ENCODE data around the gene STK24. TPM values are rescaled to one million over a fixed set of nuclear protein-coding genes. Genes with fewer than 3 reads are reported as not detected.

STK24 gene
- total RNA-seq, 2 donors from 2014 or later: 73.0 to 90.1 TPM

GRCh38 chr13:98540476-98540875 lies 36.4 kb downstream of the STK24 start:
- ATAC-seq (no peak), DNase-seq (ENCODE audit: low spot score) (no peak)
- no peak overlapping the region for H3K27ac Mint-ChIP-seq
- peaks cover 61 to 84% of the 10 kb centered on the region in 2 donors for H3K4me1 Mint-ChIP-seq (ENCODE audit: low read depth in 2 of 2)
- H3K27me3 Mint-ChIP-seq: no peaks in the 10 kb centered on the region
- H3K36me3 Mint-ChIP-seq: no peaks in the 10 kb centered on the region
- H3K9me3 Mint-ChIP-seq: no peaks in the 10 kb centered on the region
- no peak overlapping the region for H3K4me3 Mint-ChIP-seq

DNA sequence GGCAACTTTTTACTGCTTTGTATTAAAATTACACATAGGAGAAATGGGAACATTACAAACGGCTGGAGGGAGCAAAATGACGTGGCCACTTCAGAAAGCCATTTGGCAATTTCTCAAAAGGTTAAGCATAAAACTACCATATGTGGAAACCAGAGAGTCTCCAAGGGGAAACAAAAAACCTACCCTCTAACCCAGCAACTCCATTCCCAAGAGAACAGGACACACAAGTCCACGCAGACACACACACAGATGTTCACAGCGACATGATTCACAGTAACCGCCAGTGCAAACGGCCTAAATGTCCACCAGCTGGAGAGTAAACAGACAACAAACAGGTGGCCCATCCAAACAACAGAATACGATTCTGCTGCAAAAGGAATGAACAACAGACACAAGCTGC lies 37.2 kb downstream of the STK24 start:
- Mint-ChIP-seq H3K27ac (no peak overlapping the region), H3K9me3 (no peaks in the 10 kb centered on the region), H3K4me3 (no peak overlapping the region), H3K36me3 (no peaks in the 10 kb centered on the region), H3K27me3 (no peaks in the 10 kb centered on the region), H3K4me1 (ENCODE audit: low read depth in 2 of 2) (peaks cover 65 to 84% of the 10 kb centered on the region in 2 donors)
- DNase-seq (ENCODE audit: low spot score) (no peak), ATAC-seq (no peak)

DNA sequence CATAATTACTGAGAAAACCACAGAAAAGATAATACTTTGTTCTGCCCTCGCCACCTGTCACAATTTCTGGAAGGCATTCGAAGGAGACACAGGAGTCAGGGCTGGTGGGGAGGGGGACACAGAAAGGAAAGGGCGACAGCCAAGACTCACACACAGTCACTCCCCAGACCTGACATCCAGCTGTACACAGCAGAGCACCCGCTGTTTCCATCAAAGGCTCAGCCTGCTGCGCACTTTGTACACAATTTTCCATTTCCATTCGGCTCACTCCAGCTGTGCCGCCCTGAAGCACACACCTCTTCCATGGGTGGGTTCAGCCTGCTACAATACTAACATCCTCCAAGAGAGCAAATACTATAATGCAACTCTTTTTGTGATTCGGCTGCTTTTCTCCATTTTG lies 38.0 kb downstream of the STK24 start:
- no peak for ATAC-seq
- Mint-ChIP-seq H3K27me3 (no peaks in the 10 kb centered on the region), H3K9me3 (no peaks in the 10 kb centered on the region), H3K4me1 (ENCODE audit: low read depth in 2 of 2) (peaks cover 66 to 87% of the 10 kb centered on the region in 2 donors), H3K27ac (no peak overlapping the region), H3K36me3 (no peaks in the 10 kb centered on the region), H3K4me3 (no peak overlapping the region)
- no peak for DNase-seq (ENCODE audit: low spot score)

GRCh38 chr13:98537740-98538139 lies 39.2 kb downstream of the STK24 start:
- no peaks in the 10 kb centered on the region for H3K27me3 Mint-ChIP-seq
- H3K36me3 Mint-ChIP-seq: no peaks in the 10 kb centered on the region
- ATAC-seq (no peak), DNase-seq (ENCODE audit: low spot score) (no peak)
- peaks cover 60 to 81% of the 10 kb centered on the region in 2 donors for H3K4me1 Mint-ChIP-seq (ENCODE audit: low read depth in 2 of 2)
- H3K9me3 Mint-ChIP-seq: no peaks in the 10 kb centered on the region
- H3K4me3 Mint-ChIP-seq: no peak overlapping the region
- H3K27ac Mint-ChIP-seq: no peak overlapping the region

DNA sequence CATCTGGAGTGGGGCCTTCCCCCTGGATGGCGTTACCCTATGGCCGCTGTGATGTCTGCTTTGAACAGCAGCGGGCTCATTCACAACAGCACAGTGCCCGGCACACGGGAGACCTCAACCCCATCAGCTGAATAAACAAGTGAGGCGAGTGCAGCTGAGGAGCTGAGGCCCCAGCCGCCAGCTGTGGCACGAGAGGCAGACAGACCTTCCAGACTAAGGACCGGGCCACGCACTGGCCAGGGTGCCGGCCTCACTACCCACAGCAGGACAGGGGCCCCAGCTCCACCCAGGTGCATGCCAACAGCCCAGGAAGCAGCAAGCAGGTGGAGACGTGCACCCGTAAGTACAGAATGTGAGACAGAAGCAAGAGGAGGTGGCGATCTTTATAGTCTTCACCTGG lies 39.6 kb downstream of the STK24 start:
- H3K9me3 Mint-ChIP-seq: no peaks in the 10 kb centered on the region
- no peak for ATAC-seq
- H3K4me3 Mint-ChIP-seq: no peak overlapping the region
- DNase-seq (ENCODE audit: low spot score): no peak
- H3K36me3 Mint-ChIP-seq: no peaks in the 10 kb centered on the region
- no peaks in the 10 kb centered on the region for H3K27me3 Mint-ChIP-seq
- no peak overlapping the region for H3K27ac Mint-ChIP-seq
- peaks cover 60 to 81% of the 10 kb centered on the region in 2 donors for H3K4me1 Mint-ChIP-seq (ENCODE audit: low read depth in 2 of 2)

DNA sequence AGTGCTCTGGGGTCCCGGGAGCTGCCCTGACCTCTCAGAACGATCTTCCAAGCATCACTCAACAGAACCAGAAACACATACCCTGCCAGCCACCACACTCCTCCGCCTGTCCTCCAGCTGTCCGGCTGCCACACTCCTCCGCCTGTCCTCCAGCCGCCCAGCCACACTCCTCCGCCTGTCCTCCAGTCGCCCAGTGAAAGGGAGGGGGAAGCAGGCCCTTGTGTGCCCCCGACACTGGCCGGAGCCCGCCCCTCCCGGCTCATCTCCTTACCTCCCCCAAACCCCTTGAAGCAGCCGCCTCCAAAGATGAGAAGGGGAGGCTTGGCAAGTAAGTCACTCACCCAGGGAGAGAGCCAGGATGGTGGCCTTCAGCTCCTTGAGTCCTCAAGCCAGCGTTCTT lies 40.2 kb downstream of the STK24 start:
- H3K4me3 Mint-ChIP-seq: no peak overlapping the region
- DNase-seq (ENCODE audit: low spot score): no peak

GRCh38 chr13:98535501-98536354 lies 41.2 kb downstream of the STK24 start:
- no peak for DNase-seq (ENCODE audit: low spot score)
- no peak for ATAC-seq
- Mint-ChIP-seq H3K4me1 (ENCODE audit: low read depth in 2 of 2) (peaks cover 63 to 71% of the 10 kb centered on the region in 2 donors), H3K36me3 (no peaks in the 10 kb centered on the region), H3K27ac (peak overlapping the region in 1 of 2 donors; percentile 49), H3K27me3 (no peaks in the 10 kb centered on the region), H3K9me3 (no peaks in the 10 kb centered on the region), H3K4me3 (no peak overlapping the region)

More for the DNA sequence above, 40.2 kb downstream of the STK24 start:
- peak overlapping the region in 1 of 2 donors; percentile 49 for H3K27ac Mint-ChIP-seq
- no peaks in the 10 kb centered on the region for H3K9me3 Mint-ChIP-seq
- ATAC-seq: no peak
- H3K27me3 Mint-ChIP-seq: no peaks in the 10 kb centered on the region
- peaks cover 58 to 77% of the 10 kb centered on the region in 2 donors for H3K4me1 Mint-ChIP-seq (ENCODE audit: low read depth in 2 of 2)
- H3K36me3 Mint-ChIP-seq: no peaks in the 10 kb centered on the region

DNA sequence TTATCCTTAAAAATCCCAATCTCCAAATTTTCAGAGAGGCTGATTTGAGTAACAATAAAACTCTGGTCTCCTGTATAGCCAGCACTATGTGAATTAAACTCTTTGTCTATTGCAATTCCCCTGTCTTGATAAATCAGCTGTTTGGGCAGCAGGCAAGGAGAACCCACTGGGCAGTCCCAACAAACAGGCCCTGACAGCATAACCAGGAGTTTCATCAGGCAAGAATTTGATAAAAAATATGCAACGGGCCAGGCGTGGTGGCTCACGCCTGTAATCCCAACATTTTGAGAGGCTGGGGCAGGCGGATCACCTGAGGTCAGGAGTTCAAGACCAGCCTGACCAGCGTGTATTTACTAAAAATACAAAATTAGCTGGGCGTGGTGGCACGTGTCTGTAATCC lies 42.1 kb downstream of the STK24 start:
- no peak for ATAC-seq
- peaks cover 69 to 72% of the 10 kb centered on the region in 2 donors for H3K4me1 Mint-ChIP-seq (ENCODE audit: low read depth in 2 of 2)
- no peak for DNase-seq (ENCODE audit: low spot score)
- no peaks in the 10 kb centered on the region for H3K36me3 Mint-ChIP-seq
- H3K27ac Mint-ChIP-seq: no peak overlapping the region
- no peaks in the 10 kb centered on the region for H3K9me3 Mint-ChIP-seq
- no peak overlapping the region for H3K4me3 Mint-ChIP-seq
- no peaks in the 10 kb centered on the region for H3K27me3 Mint-ChIP-seq

DNA sequence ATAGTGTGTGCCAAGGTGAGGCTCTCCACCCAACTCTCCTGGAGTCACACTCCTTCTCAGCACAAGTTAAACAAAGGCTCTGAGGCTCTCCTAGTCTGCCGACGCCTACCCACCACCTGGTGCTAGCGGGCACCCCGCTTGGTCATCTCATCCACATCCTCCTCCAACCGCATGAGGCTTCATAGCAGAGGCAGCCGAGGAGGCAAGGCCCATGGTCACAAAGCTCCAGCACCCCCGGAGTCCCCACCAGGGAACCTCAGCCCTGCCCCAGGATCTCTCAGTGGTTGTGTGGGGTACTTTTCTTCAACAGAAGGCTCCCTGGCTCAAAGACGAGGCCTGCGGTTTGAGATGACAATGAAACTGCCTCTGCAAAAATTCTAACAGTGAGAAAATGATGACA lies 43.0 kb downstream of the STK24 start:
- no peak for ATAC-seq

GRCh38 chr13:98532254-98532653 lies 44.7 kb downstream of the STK24 start:
- DNase-seq (ENCODE audit: low spot score) (no peak), ATAC-seq (peak in 1 of 2 donors; percentile 51)
- Mint-ChIP-seq H3K9me3 (no peaks in the 10 kb centered on the region), H3K36me3 (no peaks in the 10 kb centered on the region), H3K4me3 (no peak overlapping the region), H3K27me3 (no peaks in the 10 kb centered on the region), H3K4me1 (ENCODE audit: low read depth in 2 of 2) (peaks cover 68 to 70% of the 10 kb centered on the region in 2 donors), H3K27ac (no peak overlapping the region)

More for the DNA sequence above, 43.0 kb downstream of the STK24 start:
- Mint-ChIP-seq H3K4me1 (ENCODE audit: low read depth in 2 of 2) (peaks cover 67 to 72% of the 10 kb centered on the region in 2 donors), H3K27ac (no peak overlapping the region), H3K27me3 (no peaks in the 10 kb centered on the region), H3K36me3 (no peaks in the 10 kb centered on the region), H3K9me3 (no peaks in the 10 kb centered on the region), H3K4me3 (no peak overlapping the region)
- no peak for DNase-seq (ENCODE audit: low spot score)

DNA sequence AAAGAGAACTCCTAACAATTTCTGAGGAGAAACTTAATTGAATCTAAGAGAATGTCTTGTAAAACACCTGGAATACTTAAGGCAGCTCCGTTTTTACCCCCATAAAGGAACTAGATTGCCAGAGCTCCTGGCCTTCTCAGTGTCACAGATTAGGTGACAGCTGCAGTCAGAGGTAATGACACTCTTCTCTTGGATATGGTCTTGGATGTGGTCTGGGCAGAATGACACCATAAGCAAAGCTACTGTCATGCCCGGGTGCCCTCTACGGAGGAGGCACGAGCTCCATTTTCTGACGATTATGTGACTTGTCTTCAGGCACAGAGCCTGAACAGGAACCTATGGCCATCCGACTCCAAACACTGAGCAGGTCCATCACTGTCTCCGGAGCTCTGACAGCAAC lies 46.7 kb downstream of the STK24 start:
- Mint-ChIP-seq H3K36me3 (no peaks in the 10 kb centered on the region), H3K4me1 (ENCODE audit: low read depth in 2 of 2) (peaks cover 52 to 64% of the 10 kb centered on the region in 2 donors), H3K27ac (no peak overlapping the region), H3K27me3 (no peaks in the 10 kb centered on the region), H3K4me3 (peak overlapping the region; percentile 61), H3K9me3 (no peaks in the 10 kb centered on the region)
- DNase-seq (ENCODE audit: low spot score): no peak
- no peak for ATAC-seq

GRCh38 chr13:98529171-98529570 lies 47.7 kb downstream of the STK24 start:
- no peak for DNase-seq (ENCODE audit: low spot score)
- Mint-ChIP-seq H3K27ac (peak overlapping the region in 1 of 2 donors; percentile 55), H3K4me1 (ENCODE audit: low read depth in 2 of 2) (peaks cover 49 to 63% of the 10 kb centered on the region in 2 donors), H3K9me3 (no peaks in the 10 kb centered on the region), H3K4me3 (peak overlapping the region; percentile 61), H3K36me3 (no peaks in the 10 kb centered on the region), H3K27me3 (no peaks in the 10 kb centered on the region)
- no peak for ATAC-seq

GRCh38 chr13:98528663-98529064 lies 48.2 kb downstream of the STK24 start:
- Mint-ChIP-seq H3K4me1 (ENCODE audit: low read depth in 2 of 2) (peaks cover 49 to 63% of the 10 kb centered on the region in 2 donors), H3K36me3 (no peaks in the 10 kb centered on the region), H3K9me3 (no peaks in the 10 kb centered on the region), H3K4me3 (peak overlapping the region; percentile 61), H3K27ac (peak overlapping the region in 1 of 2 donors; percentile 55), H3K27me3 (no peaks in the 10 kb centered on the region)
- DNase-seq (ENCODE audit: low spot score) (no peak), ATAC-seq (peak in 1 of 2 donors; percentile 80)

DNA sequence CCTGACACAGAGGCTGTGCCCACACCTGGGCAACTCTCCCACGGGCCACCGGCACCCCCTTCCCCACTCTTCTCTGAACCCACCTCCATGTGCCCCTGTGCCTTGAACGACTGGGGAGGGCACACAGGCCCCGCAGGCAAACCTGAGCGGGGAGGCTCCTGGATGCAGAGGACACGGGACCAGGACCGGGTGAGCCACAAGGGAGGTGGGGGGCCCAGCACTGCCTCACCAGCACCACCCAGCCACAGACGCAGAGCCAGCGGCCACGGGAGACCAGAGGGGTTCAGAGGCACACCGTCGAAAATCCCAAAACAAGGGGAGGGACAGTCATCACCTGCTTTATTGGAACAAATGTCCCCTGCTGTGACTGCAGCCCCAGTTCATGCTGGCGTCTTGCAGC lies 49.4 kb downstream of the STK24 start:
- Mint-ChIP-seq H3K4me1 (ENCODE audit: low read depth in 2 of 2) (peaks cover 52 to 62% of the 10 kb centered on the region in 2 donors), H3K9me3 (no peaks in the 10 kb centered on the region), H3K36me3 (no peaks in the 10 kb centered on the region), H3K4me3 (no peak overlapping the region), H3K27ac (no peak overlapping the region), H3K27me3 (no peaks in the 10 kb centered on the region)
- DNase-seq (ENCODE audit: low spot score) (no peak), ATAC-seq (no peak)

Measured in natural killer cell treated with Interleukin-12 subunit alpha and Interleukin-12 subunit beta and Interleukin-15 and Interleukin-18, amount 100 ng/mL, for 72 hours (primary cell).